GM18858 (cell line): ENCODE results near the gene RPS5.
"Not testable (repeated sequence)": the region's sequence is repeated elsewhere in the genome, so short reads cannot be mapped to it uniquely, and the experiment has no call there.

ENCODE experiments used
- ATAC-seq: cut with Tn5 transposase; IDR thresholded peaks from one replicate; pipeline ENCODE4 v1.9.1; 2021; ENCODE audit not compliant: unreplicated experiment

Gene RPS5

DNA sequence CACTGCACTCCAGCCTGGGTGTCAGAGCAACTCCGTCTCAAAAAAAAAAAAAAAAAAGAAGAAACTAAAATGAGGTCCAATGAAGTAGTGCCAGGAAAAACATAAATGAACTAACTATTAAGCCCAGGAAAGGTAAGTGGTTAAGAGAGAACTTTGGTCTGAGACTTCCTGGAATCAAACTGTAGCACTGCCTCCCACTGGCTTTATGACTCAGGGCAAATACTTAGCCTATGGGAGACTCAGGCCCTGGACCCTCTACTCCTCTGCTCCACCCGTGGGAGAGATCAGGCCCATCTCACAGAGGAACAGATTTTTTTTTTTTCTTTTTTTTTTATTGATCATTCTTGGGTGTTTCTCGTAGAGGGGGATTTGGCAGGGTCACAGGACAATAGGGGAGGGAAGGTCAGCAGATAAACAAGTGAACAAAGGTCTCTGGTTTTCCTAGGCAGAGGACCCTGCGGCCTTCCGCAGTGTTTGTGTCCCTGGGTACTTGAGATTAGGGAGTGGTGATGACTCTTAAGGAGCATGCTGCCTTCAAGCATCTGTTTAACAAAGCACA, 16.9 kb downstream of the RPS5 start:
- ATAC-seq = not testable (repeated sequence)

- ATAC-seq = no peak
These were observed 20.0 kb downstream of the RPS5 start for GRCh38 chr19:58406818-58407657.

GRCh38 chr19:58407658-58408151, 20.6 kb downstream of the RPS5 start:
- no peak for ATAC-seq

DNA sequence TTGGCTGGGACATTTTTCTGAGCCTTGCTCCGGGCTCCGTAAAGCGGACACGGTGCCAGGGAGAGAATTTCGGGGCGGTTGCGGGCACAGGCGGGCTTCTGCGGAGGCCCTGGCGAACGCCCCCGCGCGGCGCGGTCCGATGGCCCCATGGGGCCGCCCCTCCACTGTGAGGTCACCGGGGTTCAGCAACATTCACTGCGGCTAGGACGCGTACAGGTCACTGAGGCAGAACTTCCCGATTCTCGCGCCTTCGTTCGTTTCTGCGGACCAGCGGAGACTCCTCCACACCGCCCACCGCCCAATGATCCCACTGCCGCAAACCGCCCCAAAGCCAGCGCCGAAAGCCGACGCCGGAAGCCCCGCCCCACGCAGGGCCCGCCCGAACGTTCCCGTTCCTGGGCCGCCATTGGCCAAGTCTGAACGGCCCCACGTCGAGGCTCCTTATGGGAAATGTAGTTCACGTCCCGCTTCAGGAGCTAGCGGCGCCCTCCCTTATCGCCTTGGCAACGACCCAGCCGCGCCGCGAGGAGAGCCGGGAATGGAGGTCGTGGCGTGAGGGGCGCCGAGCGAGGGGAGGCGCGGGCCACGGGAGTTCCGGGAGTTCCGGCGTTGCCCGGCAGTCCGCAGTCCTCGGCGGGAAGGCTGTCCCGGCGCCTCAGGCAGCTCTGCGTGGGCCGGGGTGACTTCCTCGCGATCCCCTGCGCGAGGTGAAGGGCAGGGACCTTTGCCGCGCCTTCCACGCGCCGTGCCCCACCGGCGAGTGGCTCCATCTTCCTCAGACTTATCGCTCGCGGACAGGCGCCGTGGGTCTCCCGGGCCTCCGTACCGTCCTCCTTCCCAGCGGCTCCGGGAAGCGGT, 21.3 kb downstream of the RPS5 start, which contains the start of gene ZNF584:
Gene ZNF584, plus strand, starts transcription at position 498 of the 858 bp plus-strand sequence. CDS start 499 bp downstream, outside the sequence.
- ATAC-seq = peak; percentile 75

DNA sequence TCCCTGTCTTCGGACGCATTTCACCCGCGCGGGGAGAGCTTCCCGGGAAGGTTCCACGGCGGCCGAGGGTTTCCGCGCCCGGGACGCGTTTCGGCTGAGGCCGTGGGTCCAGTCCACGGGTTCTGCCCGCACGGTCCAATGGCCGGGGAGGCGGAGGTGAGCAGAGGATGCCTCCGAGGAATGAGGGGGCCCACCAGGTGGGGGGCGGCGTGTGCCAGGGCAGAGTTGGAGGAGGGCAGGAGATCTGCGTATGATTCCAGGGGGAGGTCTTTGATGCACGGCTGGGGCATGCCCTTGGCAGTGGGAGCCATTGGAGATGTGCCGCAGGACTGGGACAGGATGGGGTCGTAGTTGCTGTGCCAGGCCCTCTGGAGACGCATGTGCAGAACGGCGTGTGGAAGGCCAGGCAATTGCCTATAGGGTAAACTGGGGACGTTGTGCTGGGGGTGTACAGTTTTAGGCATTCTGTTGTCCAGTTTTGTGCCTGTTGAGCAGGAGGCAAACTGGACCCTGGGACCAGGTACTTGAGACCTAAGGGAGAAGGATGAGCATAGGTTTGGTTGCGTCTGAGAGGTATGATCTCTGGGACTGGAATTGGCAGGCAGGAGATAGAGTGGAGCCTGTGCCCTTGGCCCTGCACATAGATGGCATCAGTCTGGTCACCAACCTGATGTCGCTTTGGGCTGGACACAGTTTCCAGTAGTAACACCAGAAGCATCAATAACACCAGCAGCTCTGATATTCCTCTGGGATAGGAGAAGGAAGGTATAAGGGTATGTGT, 22.1 kb downstream of the RPS5 start:
- ATAC-seq = no peak

DNA sequence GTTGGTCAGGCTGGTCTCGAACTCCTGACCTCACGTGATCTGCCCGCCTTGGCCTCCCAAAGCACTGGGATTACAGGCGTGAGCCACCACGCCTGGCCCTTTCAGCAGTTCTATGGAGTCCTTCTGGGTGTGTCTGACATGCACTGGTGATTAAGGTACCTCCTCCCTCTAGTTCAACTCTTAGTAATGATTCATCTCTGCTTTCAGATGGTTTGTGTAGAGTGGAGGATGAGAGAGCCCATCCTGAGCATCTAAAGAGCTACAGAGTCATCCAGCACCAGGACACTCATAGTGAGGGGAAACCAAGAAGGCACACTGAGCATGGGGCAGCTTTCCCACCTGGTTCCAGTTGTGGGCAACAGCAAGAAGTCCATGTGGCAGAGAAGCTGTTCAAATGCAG, 29.5 kb downstream of the RPS5 start:
- ATAC-seq = no peak

DNA sequence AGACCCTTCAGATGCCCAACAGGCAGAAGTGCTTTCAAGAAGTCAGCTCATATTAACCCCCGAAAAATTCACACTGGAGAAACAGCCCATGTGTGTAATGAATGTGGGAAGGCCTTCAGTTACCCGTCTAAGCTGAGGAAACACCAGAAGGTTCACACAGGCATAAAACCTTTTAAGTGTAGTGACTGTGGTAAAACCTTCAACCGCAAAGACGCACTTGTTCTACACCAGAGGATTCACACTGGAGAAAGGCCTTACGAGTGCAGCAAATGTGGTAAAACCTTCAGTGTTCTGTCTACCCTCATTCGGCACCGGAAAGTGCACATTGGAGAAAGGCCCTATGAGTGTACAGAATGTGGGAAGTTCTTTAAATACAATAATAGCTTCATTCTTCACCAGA, 30.0 kb downstream of the RPS5 start:
- ATAC-seq = no peak

DNA sequence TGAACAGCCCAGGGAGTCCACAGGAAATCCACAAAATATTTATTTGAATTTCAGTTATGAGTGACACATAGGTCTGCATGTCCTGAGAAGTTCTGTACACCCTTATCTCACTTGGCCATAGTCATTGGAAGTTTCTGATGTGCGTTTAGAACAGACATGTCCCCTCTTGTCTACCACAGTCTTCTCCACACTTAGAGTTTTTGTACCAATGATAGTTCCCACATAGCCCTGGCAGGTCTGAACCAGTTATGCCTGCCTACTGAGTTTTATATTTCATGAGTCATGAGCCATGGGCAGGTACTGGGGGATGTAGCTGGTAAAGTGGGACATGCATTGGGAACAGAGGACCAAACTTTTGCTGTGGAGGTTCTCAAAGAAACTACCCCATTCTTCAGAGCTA, 41.5 kb downstream of the RPS5 start:
- ATAC-seq = no peak

DNA sequence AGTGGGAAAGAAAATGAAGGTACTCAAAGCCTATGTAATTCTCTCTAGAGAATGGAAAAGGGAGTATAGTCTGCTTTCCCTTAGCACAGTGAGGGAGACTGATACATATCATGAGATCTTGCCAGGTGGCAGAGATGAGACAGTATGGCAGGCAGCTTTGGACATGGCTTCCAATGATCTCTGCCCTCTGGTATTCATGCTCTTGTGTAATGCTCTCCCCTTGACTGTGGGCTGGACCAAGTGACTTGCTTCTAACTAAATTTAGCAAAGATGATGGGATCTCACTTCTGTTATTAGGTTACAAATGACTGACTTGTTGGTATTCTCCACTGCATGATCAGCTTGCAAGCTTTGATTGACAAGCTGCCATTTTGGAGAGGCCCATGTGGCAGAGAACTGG, 42.7 kb downstream of the RPS5 start:
- no peak for ATAC-seq

- ATAC-seq = no peak
These were observed 47.1 kb downstream of the RPS5 start for GRCh38 chr19:58434217-58434616.

- ATAC-seq = peak; percentile 93
These were observed 52.8 kb downstream of the RPS5 start, which contains the start of gene ZNF132 for GRCh38 chr19:58439576-58440554. ZNF132 (minus strand) TSS chr19:58440153; CDS start chr19:58439821, 332 bp downstream.

GRCh38 chr19:58440556-58440955, 53.5 kb downstream of the RPS5 start:
- ATAC-seq = no peak

DNA sequence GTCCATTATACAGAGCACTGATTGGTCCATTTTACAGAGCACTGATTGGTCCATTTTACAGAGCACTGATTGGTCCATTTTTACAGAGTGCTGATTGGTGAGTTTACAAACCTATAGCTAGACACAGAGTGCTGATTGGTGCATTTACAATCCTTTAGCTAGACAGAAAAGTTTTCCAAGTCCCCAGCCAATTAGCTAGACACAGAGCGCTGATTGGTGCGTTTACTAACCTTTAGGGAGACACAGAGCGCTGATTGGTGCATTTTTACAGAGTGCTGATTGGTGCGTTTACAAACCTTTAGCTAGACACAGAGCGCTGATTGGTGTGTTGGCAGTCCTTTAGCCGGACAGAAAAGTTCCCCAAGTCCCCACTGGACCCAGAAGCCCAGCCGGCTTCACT, 55.9 kb downstream of the RPS5 start:
- not testable (repeated sequence) for ATAC-seq
